ENCODE data around the gene TMEM267.
"Not testable (repeated sequence)": the region's sequence is repeated elsewhere in the genome, so short reads cannot be mapped to it uniquely, and the experiment has no call there.

The TMEM267 gene

DNA sequence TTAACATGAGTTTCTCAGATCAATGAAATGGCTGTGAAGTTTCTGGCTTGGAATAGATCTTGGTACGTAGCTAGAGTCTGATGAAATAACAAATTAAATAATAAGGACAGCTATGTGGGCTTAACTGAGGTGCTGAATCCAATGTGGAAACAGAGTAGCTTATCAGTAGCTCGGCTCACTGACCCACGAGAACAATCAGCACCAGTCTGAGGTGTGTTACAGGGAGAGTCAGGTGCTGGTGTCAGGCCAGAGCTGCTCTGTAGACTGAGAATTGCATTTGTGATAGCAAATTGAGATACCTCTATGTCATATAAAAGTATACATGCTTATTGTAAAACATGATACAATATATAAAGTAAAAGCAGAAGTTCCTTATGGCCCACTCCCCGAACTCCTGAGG, 50.3 kb downstream of the TMEM267 start:
- TF ChIP-seq, protein P1, sequence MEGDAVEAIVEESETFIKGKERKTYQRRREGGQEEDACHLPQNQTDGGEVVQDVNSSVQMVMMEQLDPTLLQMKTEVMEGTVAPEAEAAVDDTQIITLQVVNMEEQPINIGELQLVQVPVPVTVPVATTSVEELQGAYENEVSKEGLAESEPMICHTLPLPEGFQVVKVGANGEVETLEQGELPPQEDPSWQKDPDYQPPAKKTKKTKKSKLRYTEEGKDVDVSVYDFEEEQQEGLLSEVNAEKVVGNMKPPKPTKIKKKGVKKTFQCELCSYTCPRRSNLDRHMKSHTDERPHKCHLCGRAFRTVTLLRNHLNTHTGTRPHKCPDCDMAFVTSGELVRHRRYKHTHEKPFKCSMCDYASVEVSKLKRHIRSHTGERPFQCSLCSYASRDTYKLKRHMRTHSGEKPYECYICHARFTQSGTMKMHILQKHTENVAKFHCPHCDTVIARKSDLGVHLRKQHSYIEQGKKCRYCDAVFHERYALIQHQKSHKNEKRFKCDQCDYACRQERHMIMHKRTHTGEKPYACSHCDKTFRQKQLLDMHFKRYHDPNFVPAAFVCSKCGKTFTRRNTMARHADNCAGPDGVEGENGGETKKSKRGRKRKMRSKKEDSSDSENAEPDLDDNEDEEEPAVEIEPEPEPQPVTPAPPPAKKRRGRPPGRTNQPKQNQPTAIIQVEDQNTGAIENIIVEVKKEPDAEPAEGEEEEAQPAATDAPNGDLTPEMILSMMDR (conservative IDR thresholded peaks at IDR 0.05) = no peak
- no peak overlapping the region for H3K27ac ChIP-seq

DNA sequence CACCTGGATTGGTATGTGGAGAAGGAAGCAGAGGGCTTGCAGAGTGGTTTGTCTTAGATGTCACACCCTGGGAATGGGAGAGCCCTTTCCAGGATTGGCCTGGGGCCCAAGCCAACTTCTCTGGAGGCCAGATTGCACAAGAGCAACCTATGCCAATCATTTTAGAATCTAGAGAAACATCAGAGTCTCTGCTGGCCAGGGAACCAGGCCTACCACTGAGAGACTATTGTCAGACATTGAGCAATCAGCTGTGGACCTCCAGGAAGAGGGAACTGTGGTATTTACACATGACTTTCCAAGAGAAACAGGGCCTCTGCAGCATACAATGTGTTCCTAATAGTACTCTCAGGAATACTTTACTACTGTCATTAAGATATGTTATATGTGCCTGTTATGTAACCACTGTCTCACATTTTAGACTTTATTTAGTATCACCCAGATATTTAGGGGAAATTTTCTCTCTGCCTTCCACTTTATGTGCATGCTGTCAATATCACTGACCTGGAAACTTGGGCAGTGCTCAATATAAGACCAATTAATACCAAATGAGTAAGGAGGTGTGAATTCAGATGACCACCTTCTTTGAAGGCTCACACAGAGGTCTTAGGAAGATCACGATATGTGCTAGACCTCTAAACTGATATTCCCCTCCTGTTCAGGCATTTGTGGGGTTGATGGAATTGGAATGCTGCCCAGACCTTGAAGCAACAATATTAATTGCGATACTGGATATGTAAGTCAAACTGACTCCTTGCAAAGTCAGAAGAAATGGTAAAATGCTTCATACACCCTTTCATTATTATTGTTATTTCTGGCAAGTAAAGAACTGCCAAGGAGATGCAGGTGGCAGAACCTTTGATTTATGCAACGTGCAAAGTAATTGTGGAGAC, 50.9 kb downstream of the TMEM267 start:
- H3K27ac ChIP-seq = no peak overlapping the region
- TF ChIP-seq, protein P1 (conservative IDR thresholded peaks at IDR 0.05) = no peak

DNA sequence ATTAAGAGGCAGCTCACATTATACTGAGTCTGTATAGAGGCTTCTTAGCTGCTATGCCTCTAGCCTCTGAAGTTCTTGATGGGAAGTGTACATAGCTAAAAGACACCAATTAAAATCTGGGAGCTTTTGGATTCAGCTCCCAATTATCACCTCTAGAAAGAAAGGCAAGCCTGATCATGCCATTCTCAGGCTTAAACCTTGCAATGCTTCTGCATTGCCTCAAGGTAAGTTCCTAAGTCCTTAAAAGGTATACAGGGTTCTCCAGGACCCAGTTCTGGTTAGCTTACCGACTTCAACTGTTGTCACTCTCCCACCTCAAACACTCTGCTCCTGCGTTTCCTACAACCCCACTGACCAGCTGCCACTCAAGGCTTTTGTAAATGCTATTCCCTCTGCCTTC, 54.0 kb downstream of the TMEM267 start:
- TF ChIP-seq, protein P1 (conservative IDR thresholded peaks at IDR 0.05) = no peak
- H3K27ac ChIP-seq = no peak overlapping the region

DNA sequence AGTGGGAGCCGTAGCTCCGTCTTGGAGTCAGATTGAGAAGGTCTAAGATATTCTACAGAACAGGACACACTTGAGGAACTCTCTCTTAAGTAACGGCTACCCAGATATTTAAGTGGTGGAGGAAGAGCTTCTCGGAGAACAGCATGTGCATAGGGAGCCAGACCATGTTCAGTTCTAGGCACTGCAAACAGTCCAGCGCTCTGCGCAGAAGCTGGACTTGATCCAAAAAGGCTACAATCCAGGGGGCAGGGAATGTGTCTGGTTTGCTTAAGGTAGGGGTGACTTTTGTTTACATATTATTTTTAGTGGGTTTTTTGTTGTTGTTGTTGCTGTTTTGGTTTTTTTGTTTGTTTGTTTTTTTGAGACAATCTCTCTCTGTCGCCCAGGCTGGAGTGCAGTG, 54.6 kb downstream of the TMEM267 start:
- TF ChIP-seq, protein P1 (conservative IDR thresholded peaks at IDR 0.05) = no peak
- no peak overlapping the region for H3K27ac ChIP-seq

DNA sequence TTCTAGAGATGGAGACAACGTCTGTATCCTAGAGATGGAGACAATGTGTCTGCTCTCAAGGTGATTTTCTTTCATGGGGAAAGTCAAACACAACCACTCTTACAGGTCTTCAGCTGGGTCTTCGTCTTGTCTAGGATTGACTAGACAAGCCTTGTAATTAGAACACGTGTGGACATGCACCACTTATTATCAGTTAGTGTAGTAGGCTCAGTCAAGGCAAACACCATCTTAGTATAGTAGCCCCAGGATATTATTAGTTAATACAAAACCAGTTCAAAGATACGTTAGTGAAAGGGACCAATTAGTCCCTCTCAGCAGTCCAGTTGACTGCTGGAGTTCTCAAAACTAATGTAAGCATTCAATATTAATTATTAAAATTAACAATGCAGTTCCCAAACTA, 56.4 kb downstream of the TMEM267 start:
- TF ChIP-seq, protein P1 (conservative IDR thresholded peaks at IDR 0.05) = no peak
- H3K27ac ChIP-seq = no peak overlapping the region

DNA sequence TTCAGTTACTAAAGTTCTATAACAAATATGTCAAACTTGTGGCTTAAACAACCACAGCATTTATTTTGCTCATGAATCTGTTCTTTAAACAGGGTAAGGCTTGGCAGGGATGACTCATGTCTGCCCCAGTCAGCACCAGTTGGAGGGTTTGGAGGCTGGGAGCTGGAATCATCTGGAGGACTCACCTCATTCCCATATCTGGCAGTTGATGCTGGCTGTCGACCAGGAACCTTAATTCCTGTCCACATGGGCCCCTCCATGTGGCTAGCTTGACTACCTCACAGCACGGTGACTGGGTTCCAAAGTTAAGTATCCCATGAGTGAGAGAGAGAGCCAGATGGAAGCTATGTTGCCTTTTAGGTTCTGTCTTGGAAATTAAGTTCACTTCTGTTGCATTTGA, 57.7 kb downstream of the TMEM267 start:
- TF ChIP-seq, protein P1 (conservative IDR thresholded peaks at IDR 0.05) = no peak
- no peak overlapping the region for H3K27ac ChIP-seq

DNA sequence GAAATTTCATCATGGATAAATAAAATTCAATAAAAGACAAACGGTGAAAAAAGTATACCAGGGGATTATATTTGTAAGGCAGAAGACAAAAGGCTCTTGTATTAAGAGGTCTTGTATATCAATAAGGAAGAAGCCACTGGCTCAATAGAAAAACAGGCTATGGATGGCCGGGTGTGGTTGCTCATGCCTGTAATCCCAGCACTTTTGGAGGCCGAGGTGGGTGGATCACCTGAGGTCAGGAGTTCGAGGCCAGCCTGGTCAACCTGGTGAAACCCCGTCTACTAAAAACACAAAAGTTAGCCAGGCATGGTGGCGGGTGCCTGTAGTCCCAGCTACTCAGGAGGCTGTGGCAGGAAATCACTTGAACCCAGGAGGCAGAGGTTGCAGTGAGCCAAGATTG, 60.6 kb downstream of the TMEM267 start:
- H3K27ac ChIP-seq = not testable (repeated sequence)

DNA sequence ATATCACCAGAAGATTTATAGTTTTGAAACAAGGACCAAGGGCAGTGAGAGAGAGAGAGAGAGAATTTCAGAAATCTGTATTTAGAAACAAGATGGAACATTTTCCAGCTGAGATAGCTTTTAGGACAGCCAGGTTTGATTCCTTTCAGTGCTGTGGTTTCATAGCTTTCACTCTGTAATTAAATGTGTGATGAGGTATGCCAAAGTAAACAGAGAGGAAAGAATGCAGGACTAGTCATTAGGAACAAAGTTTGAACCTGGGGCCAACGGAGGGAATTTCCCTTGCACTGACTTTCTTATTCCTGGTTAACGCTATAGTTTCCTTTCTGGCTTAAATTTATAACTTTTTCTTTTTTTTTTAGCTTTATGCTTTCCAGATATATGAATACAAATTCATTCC, 61.5 kb downstream of the TMEM267 start:
- TF ChIP-seq, protein P1 (conservative IDR thresholded peaks at IDR 0.05) = no peak
- H3K27ac ChIP-seq = peak overlapping the region; percentile 27
